PC-9 (cell line): ENCODE results near the gene UBA1. TPM values are rescaled to one million over a fixed set of nuclear protein-coding genes. Genes with fewer than 3 reads are reported as not detected.

Experiments
- BruUV-seq: library from RNA; stranded (reverse); fragments of 400-500 nt; replicated peaks from 2 replicates; lab custom pipeline; 2021; lab: Mats Ljungman, UMichigan
- CTCF ChIA-PET: fragments of 300-600 bp; sonication (Branson Sonifier 250); formaldehyde crosslinking; loops from one replicate; lab custom pipeline; 2022; ENCODE audit warnings: antibody characterized with exemption; lab: Charles Lee
- POLR2A ChIA-PET: fragments of 300-600 bp; sonication (Branson Sonifier 250); formaldehyde crosslinking; loops from one replicate; lab custom pipeline; 2022; ENCODE audit warnings: antibody characterized with exemption; ENCODE audit not compliant: unreplicated experiment; lab: Charles Lee
- DNase-seq, 2 experiments: peaks; one replicate each; pipeline versions ENCODE4 v3.0.0 to v3.0.0-alpha.2; 2015 to 2022; ENCODE audit warnings: mixed read lengths in 1 of 2
- H2AFZ ChIP-seq: fragments of 200-600 bp; sonication (generic); 2 replicates; pipeline ENCODE4 v1.8.1; 2017; ENCODE audit warnings: antibody characterized with exemption
- H3F3A ChIP-seq: fragments of 200-600 bp; sonication (generic); 2 replicates; pipeline ENCODE4 v1.8.1; 2017; ENCODE audit warnings: antibody characterized with exemption, mild to moderate bottlenecking, low read depth; ENCODE audit not compliant: insufficient read depth
- H3K27ac ChIP-seq: fragments of 200-600 bp; sonication (generic); 2 replicates; pipeline ENCODE4 v1.6.1; 2016; ENCODE audit warnings: mixed run types
- H3K27me3 ChIP-seq: fragments of 200-600 bp; sonication (generic); 2 replicates; pipeline ENCODE4 v1.6.1; 2016; ENCODE audit warnings: low read depth, mixed run types; ENCODE audit not compliant: insufficient read depth
- H3K36me3 ChIP-seq: fragments of 200-600 bp; sonication (generic); 2 replicates; pipeline ENCODE4 v1.6.1; 2016; ENCODE audit warnings: low read depth, mixed run types
- H3K4me1 ChIP-seq: fragments of 200-600 bp; sonication (generic); replicated peaks from 2 replicates; pipeline ENCODE4 v1.6.1; 2016; ENCODE audit warnings: mixed run types; ENCODE audit not compliant: insufficient read depth
- H3K4me2 ChIP-seq: fragments of 200-600 bp; sonication (generic); 2 replicates; pipeline ENCODE4 v1.6.1; 2017; ENCODE audit warnings: mixed run types
- H3K4me3 ChIP-seq: fragments of 200-600 bp; sonication (generic); 2 replicates; pipeline ENCODE4 v1.6.1; 2016; ENCODE audit warnings: mixed run types
- H3K79me2 ChIP-seq: fragments of 200-600 bp; sonication (generic); 2 replicates; pipeline ENCODE4 v1.6.1; 2017; ENCODE audit warnings: low read depth, mixed run types
- H3K9me2 ChIP-seq: fragments of 200-600 bp; sonication (generic); 2 replicates; pipeline ENCODE4 v1.8.1; 2017; ENCODE audit warnings: mild to moderate bottlenecking; ENCODE audit not compliant: insufficient read depth
- H3K9me3 ChIP-seq: fragments of 200-600 bp; sonication (generic); 2 replicates; pipeline ENCODE4 v1.8.1; 2016; ENCODE audit warnings: low read depth; ENCODE audit not compliant: insufficient read depth
- H4K20me1 ChIP-seq: fragments of 200-600 bp; sonication (generic); 2 replicates; pipeline ENCODE4 v1.8.1; 2017; ENCODE audit not compliant: insufficient read depth
- CTCF ChIP-seq: fragments of 200-600 bp; sonication (generic); conservative IDR thresholded peaks from 2 replicates; pipeline ENCODE4 v1.6.1; 2017; ENCODE audit warnings: mixed run types, antibody characterized with exemption, mild to moderate bottlenecking, moderate library complexity
- EZH2 ChIP-seq: fragments of 200-600 bp; sonication (generic); IDR thresholded peaks from 2 replicates; pipeline ENCODE4 v1.8.0; 2017; ENCODE audit warnings: antibody characterized with exemption, low read depth
- intact Hi-C: fragments of 100-400 bp; cut with micrococcal nuclease; formaldehyde crosslinking; loops from one replicate; pipeline ENCODE4 v1.10.0; 2022; ENCODE audit not compliant: unreplicated experiment
- total RNA-seq: library from RNA; stranded (reverse); gene quantifications from 2 replicates; pipeline ENCODE4 v1.2.3, GENCODE V29; 2021

UBA1 gene
- total RNA-seq, 1 experiment from 2014 or later: 126 TPM

GRCh38 chrX:47232197-47232802 lies 38.7 kb downstream of the UBA1 start:
- peak in 1 of 2 experiments; percentile 34 for DNase-seq
- Histone ChIP-seq H3K79me2 (peaks cover 22% of the 10 kb centered on the region), H3K9me3 (no peaks in the 10 kb centered on the region), H3K9me2 (no peaks in the 10 kb centered on the region), H3K27ac (peak overlapping the region; percentile 96), H3K36me3 (no peaks in the 10 kb centered on the region), H2AFZ (no peak overlapping the region), H3K4me3 (peak overlapping the region; percentile 55; the same call in 1 of the 2 replicates), H4K20me1 (no peaks in the 10 kb centered on the region), H3K4me2 (peak overlapping the region; percentile 69), H3F3A (no peaks in the 10 kb centered on the region), H3K4me1 (no peaks in the 10 kb centered on the region), H3K27me3 (no peaks in the 10 kb centered on the region)
- TF ChIP-seq EZH2 (no peak), CTCF (no peak)
- POLR2A ChIA-PET: interaction anchor here (0.6 kb wide), 1 partner anchor 37 kb away, joined by 12 read pairs; no protein-coding TSS in a partner anchor
- no TSS peak for BruUV-seq
- intact Hi-C loops: loop anchor here (5.0 kb wide), 2 partner anchors 65 to 130 kb away; no protein-coding TSS in a partner anchor
- CTCF ChIA-PET: no interaction called here

- Histone ChIP-seq H3K4me3 (peak within 1 kb of the TSS; percentile 62), H3K9me3 (no peaks in the 10 kb centered on the region), H3K9me2 (no peaks in the 10 kb centered on the region), H3K79me2 (peaks cover 22% of the 10 kb centered on the region), H2AFZ (no peak within 1 kb of the TSS), H3F3A (no peaks in the 10 kb centered on the region), H3K4me2 (peak within 1 kb of the TSS; percentile 69), H3K27me3 (no peaks in the 10 kb centered on the region), H3K4me1 (no peaks in the 10 kb centered on the region), H4K20me1 (no peaks in the 10 kb centered on the region), H3K27ac (peak within 1 kb of the TSS; percentile 96), H3K36me3 (no peaks in the 10 kb centered on the region)
- intact Hi-C loops: loop anchor here (1.0 to 5.0 kb wide), 3 partner anchors 15 to 129 kb away; partner anchors contain the start of gene CDK16
- TSS peak; percentile 73 for BruUV-seq
- TF ChIP-seq CTCF (no peak), EZH2 (no peak)
- ChIA-PET POLR2A (interaction anchor here (0.6 kb wide), 1 partner anchor 290 kb away, joined by 6 read pairs; no protein-coding TSS in a partner anchor), CTCF (no interaction called here)
- no peak for DNase-seq
Measured at GRCh38 chrX:47232803-47233332, 39.2 kb downstream of the UBA1 start, which contains the start of gene USP11. Gene USP11 (plus strand): TSS chrX:47233009. CDS start chrX:47233044, 35 bp downstream.

- intact Hi-C loops: loop anchor here (1.0 to 5.0 kb wide), 3 partner anchors 15 to 129 kb away; partner anchors contain the start of gene CDK16
- CTCF ChIA-PET: no interaction called here
Measured at GRCh38 chrX:47233333-47234113, 39.9 kb downstream of the UBA1 start.

More at GRCh38 chrX:47233333-47234113, 39.9 kb downstream of the UBA1 start:
- TF ChIP-seq EZH2 (no peak), CTCF (no peak)
- Histone ChIP-seq H4K20me1 (no peaks in the 10 kb centered on the region), H3K27me3 (no peaks in the 10 kb centered on the region), H3K79me2 (peaks cover 22% of the 10 kb centered on the region), H2AFZ (no peak overlapping the region), H3K9me3 (no peaks in the 10 kb centered on the region), H3K9me2 (no peaks in the 10 kb centered on the region), H3K4me3 (peak overlapping the region; percentile 62), H3F3A (no peaks in the 10 kb centered on the region), H3K4me1 (no peaks in the 10 kb centered on the region), H3K27ac (peak overlapping the region; percentile 96), H3K4me2 (peak overlapping the region; percentile 66), H3K36me3 (no peaks in the 10 kb centered on the region)
- POLR2A ChIA-PET: interaction anchor here (0.6 kb wide), 1 partner anchor 289 kb away, joined by 6 read pairs; no protein-coding TSS in a partner anchor
- BruUV-seq: no TSS peak
- DNase-seq: peak; percentile 83 to 85
